ENCODE measurements around the gene ULBP2. TPM values are rescaled to one million over a fixed set of nuclear protein-coding genes. Genes with fewer than 3 reads are reported as not detected.

ULBP2 gene
- total RNA-seq, 1 experiment from 2014 or later: not detected

DNA sequence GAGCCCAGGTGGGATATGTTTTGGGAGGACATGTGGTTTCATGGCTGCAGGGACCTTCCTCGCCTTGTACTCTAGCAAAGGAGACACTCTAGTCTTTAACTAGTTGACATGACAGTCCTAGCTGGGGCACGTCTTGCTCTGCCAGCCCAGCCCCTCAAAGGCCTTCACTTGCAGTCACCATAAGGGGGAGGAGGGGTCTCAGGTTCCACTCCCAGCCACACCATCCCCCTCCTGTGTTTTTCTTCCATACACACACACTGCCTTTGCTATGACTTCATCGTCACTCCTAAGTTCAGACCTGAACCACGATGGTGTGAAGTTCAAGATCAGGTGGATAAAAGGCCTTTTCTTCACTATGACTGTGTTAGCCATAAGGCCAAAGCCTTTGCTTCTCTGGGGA is 35.4 kb downstream of the ULBP2 start:
- H4K8ac ChIP-seq (replicated peaks; ENCODE audit: insufficient read length, low read depth, low read length): no peak overlapping the region
- H2BK5ac ChIP-seq (ENCODE audit: insufficient read length, low read length): no peak overlapping the region
- DNase-seq: no peak
- no peak overlapping the region for H2BK20ac ChIP-seq (ENCODE audit: low read depth, low read length, poor library complexity, severe bottlenecking)
- no peak overlapping the region for H2AK5ac ChIP-seq (ENCODE audit: insufficient read length, low read length)
- Mint-ChIP-seq H3K27ac (no peak overlapping the region), H3K4me3 (no peak overlapping the region; a peak in 1 of 5 replicates), H3K4me1 (peaks cover 2 to 11% of the 10 kb centered on the region in 2 experiments; a peak in 3 of 4 replicates), H3K36me3 (ENCODE audit: insufficient read depth in 1 of 3, low read depth in 3 of 3) (no peaks in the 10 kb centered on the region), H3K27me3 (ENCODE audit: low read depth) (peaks cover 98% of the 10 kb centered on the region), H3K9me3 (no peaks in the 10 kb centered on the region)
- no peak overlapping the region for H3K4me2 ChIP-seq (ENCODE audit: insufficient read depth, insufficient read length, low read length)
- no peak overlapping the region for H2BK12ac ChIP-seq (ENCODE audit: insufficient read length, low read depth, low read length)
- no peaks in the 10 kb centered on the region for H4K20me1 ChIP-seq (ENCODE audit: control insufficient read depth, insufficient read depth, insufficient read length)
- H3T11ph ChIP-seq (ENCODE audit: low read length): no peak overlapping the region
- no peak overlapping the region for H3K56ac ChIP-seq (ENCODE audit: insufficient read length, low read depth, low read length)
- H4K5ac ChIP-seq (ENCODE audit: insufficient read length, low read depth, low read length): no peak overlapping the region
- no peak overlapping the region for H3K4ac ChIP-seq (ENCODE audit: low read depth, low read length)
- H3K9me3 ChIP-seq (ENCODE audit: control insufficient read depth, low read depth, low read length): no peaks in the 10 kb centered on the region
- no peak overlapping the region for H3K27ac ChIP-seq (ENCODE audit: insufficient read length, low read depth, low read length)
- no peak overlapping the region for H3K18ac ChIP-seq (ENCODE audit: insufficient read length, low read depth, low read length)
- H3K23me2 ChIP-seq (ENCODE audit: insufficient read length, low read depth, low read length, poor library complexity, severe bottlenecking): peaks cover 3% of the 10 kb centered on the region
- TF ChIP-seq, protein P1, sequence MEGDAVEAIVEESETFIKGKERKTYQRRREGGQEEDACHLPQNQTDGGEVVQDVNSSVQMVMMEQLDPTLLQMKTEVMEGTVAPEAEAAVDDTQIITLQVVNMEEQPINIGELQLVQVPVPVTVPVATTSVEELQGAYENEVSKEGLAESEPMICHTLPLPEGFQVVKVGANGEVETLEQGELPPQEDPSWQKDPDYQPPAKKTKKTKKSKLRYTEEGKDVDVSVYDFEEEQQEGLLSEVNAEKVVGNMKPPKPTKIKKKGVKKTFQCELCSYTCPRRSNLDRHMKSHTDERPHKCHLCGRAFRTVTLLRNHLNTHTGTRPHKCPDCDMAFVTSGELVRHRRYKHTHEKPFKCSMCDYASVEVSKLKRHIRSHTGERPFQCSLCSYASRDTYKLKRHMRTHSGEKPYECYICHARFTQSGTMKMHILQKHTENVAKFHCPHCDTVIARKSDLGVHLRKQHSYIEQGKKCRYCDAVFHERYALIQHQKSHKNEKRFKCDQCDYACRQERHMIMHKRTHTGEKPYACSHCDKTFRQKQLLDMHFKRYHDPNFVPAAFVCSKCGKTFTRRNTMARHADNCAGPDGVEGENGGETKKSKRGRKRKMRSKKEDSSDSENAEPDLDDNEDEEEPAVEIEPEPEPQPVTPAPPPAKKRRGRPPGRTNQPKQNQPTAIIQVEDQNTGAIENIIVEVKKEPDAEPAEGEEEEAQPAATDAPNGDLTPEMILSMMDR (conservative IDR thresholded peaks at IDR 0.05): no peak
- no peak overlapping the region for H3K14ac ChIP-seq (ENCODE audit: insufficient read depth, low read length)
- no peak overlapping the region for H4K91ac ChIP-seq (ENCODE audit: insufficient read length, low read depth, low read length)
- H3K79me1 ChIP-seq (ENCODE audit: insufficient read depth, low read depth, low read length, poor library complexity, severe bottlenecking): no peaks in the 10 kb centered on the region
- no peak overlapping the region for H2AFZ ChIP-seq (ENCODE audit: low read length)
- H3K79me2 ChIP-seq (ENCODE audit: insufficient read depth, low read length): no peaks in the 10 kb centered on the region
- H2BK15ac ChIP-seq (ENCODE audit: low read depth, low read length): no peak overlapping the region
- no peaks in the 10 kb centered on the region for H3K4me1 ChIP-seq (ENCODE audit: insufficient read depth, low read length)
- H3K27me3 ChIP-seq (ENCODE audit: insufficient read depth, low read length): peaks cover 48% of the 10 kb centered on the region
- no peak overlapping the region for H3K9ac ChIP-seq (ENCODE audit: extremely low read depth, insufficient read length, low read length)
- H2BK120ac ChIP-seq (ENCODE audit: low read depth, low read length, poor library complexity, severe bottlenecking): no peak overlapping the region
- no peak overlapping the region for H3K23ac ChIP-seq (ENCODE audit: insufficient read length, low read depth, low read length)
- WGBS (ENCODE audit: extremely low coverage, insufficient read length, low lambda C conversion rate): no CpG with 5 or more reads among the region's 4 CpGs

Data from H9 (cell line).